Testis (tissue), 2 donors: Measurements from ENCODE around the gene PLEKHM3.

ENCODE experiments used
- POLR2A ChIP-seq: fragments of 450-650 bp; IDR thresholded peaks from one replicate; pipeline ENCODE4 v1.6.1; 2017; ENCODE audit warnings: antibody characterized with exemption, mild to moderate bottlenecking, moderate library complexity
- TF ChIP-seq, protein P1 (sequence below), 3 experiments: fragments of 450-650 bp in 2 of 3; fragments of 200-600 bp in 1 of 3; sonication (generic) in 1 of 3; IDR thresholded peaks; one replicate each; pipeline ENCODE4 v1.5.1; 2016 to 2019; ENCODE audit warnings: antibody characterized with exemption in 3 of 3, mild to moderate bottlenecking in 2 of 3, moderate library complexity in 1 of 3

DNA sequence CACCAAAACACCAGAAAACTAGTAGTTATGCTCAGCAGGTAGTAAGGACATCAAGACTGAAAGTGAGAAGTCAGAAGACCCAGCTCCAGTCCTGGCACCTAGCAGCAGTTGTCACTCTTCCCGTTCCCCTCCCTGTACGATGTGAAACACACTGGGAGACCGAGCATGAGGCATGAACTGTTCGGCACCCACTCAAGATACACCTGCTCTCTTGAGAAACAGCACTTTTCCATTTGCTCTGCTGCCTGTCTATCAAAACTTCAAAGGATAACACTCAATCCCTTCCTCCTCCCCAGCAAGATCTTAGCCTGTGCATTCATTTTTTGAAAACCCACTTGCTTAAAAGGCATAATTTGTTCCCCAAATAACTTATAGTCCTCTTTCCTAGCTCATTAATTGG lies 123.9 kb downstream of the PLEKHM3 start:
- TF ChIP-seq, protein P1, sequence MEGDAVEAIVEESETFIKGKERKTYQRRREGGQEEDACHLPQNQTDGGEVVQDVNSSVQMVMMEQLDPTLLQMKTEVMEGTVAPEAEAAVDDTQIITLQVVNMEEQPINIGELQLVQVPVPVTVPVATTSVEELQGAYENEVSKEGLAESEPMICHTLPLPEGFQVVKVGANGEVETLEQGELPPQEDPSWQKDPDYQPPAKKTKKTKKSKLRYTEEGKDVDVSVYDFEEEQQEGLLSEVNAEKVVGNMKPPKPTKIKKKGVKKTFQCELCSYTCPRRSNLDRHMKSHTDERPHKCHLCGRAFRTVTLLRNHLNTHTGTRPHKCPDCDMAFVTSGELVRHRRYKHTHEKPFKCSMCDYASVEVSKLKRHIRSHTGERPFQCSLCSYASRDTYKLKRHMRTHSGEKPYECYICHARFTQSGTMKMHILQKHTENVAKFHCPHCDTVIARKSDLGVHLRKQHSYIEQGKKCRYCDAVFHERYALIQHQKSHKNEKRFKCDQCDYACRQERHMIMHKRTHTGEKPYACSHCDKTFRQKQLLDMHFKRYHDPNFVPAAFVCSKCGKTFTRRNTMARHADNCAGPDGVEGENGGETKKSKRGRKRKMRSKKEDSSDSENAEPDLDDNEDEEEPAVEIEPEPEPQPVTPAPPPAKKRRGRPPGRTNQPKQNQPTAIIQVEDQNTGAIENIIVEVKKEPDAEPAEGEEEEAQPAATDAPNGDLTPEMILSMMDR (IDR thresholded peaks at IDR 0.05): no peak
- no peak for TF ChIP-seq POLR2A
